Measurements from ENCODE around the gene GRIK4.

Gene GRIK4

DNA sequence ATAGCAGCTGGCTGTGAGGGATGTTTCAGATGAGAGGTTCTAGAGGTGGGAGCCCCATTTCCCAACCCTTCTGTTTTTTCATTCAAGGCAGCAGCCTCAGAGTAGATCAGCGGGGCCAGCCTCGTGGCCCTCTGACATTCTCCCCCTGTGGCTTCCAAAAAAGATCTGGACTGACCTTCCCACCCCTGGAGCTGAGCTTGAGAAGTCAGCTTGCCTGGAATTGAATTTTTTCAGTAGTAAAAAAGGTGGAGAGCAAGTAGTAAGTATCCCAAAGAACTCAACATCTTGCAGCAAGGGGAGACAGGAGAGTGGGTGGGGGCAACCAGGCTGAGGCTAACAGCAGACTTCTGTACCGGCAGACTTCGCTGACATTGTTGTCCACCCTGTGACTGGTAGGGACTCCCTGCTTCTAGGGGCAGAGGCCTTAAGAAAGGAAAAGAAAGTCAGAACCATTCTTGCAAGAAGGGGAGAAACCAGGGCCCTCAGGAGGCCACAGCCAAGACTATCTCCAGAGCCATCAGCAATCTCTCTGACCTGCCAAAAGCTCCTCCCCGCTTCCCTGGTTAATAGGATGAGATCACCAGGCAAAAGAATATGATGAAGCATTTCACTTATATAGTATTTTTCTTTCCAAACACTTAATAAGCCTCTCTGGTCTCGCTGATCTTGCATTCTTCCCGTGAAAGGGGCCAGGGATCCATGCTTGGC, 2.0 kb upstream of the GRIK4 start:
- DNase-seq, result no peak

DNA sequence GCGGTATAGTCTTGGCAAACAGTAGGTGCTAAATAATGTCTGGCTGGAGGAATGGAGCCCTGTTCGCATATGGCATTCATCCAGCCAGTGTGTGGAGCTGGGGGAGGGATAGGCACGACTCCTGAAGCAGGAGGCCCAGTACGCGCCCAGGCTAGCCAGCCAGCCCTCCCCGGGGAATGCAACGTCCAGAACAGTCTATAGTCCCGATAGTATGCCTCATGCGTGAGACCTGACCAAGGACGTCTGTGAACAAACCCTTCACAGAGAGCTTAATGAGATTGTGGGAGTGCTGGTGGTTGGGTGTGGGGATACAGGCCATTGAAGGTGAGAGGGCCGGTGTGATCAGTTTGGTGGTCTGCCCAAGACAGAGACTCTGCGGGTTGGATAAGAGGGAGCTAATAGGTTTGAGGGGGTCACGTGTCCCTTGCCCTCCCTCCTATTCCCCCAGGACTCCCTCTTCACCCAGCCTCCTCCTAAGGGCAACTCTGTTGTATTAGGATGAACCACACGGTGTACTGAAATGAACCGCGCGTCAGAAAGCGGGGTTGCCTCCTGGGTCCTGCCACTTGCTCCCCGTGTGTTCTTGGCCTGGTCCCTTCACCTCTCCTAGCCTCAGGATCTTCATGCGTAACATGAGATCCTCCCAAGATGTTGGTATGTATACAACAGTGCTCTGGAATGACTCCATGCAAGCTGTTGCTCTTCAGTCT, 987 bp upstream of the GRIK4 start:
- no peak for DNase-seq

DNA sequence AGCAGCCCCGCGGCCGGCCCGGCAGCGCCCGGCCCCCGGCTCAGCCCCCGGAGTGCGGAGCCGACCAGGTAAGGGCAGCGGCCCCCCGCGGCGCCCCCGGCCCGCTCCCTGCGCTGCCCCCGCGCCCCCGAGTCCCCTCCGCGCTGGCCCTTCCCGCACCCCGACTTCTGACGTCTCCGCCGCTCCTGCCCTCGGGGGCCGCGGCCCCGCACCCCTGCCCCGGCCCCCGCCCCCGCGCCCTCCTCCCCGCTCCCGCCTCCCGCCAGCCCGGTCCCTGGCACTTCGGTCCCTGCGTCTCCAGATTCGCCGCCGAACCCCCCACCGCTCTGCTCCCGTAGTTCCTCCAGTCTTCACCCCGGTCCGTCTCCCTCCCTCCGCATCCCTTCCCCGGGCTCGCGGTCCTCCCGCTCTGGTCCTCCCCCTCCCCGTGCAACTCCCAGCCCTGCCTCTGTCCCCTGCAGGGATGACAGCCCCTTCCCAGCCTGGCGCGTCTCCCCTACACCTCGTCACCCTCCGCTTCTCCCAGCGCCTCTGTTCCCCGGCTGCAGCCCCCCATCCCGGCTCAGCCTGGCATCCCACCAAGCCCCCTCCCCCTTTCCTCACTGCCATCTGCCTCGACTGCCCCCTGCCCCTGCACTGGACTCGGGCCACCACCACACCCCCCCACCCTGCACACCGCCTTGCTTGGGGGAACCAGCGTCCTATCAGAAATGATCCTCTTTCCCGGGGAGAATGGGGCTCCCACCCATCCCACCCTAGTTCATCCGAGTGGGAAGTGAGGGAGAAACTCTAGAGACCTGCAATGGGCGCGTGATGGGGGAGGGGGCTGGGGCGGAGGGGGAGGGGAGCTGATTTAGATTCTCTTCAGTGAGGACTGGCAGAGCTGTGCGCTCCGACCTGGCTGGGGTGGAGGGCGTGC, 531 bp downstream of the GRIK4 start:
- DNase-seq, result peak; percentile 4

DNA sequence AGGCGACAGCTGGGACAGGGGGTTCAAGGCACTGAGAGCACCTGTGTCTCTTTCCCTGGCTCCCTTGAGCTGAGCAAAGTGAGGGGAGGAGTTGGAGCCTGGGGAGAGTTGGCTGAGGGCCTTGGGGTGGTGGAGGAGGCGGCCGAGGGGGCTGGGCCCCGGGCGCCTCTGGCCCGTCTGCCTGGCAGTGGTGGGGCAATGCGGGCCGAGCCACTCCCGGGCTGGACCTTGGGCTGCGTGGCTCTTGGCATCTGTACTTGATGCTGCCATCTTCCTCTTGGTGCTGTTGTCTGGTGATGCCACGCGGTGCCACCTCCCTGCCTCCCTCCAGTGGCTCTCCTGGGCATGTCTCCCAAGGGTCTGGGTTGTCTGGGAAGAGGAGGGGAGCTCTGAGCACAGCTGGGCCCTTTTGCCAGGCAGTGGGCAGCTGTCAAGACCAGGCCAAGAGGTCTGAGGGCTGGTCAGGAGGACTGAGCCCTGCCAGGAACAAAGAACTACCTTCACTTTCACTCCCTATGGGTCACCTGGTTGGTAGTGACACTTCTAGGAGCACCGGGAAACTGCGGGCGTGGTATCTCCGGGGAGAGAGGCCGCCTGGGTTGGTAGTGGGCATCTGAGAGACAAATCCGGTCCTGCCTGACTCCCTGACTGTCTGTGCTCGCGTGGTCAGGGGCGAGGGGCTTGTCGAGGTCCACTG, 1.3 kb downstream of the GRIK4 start:
- no peak for DNase-seq

DNA sequence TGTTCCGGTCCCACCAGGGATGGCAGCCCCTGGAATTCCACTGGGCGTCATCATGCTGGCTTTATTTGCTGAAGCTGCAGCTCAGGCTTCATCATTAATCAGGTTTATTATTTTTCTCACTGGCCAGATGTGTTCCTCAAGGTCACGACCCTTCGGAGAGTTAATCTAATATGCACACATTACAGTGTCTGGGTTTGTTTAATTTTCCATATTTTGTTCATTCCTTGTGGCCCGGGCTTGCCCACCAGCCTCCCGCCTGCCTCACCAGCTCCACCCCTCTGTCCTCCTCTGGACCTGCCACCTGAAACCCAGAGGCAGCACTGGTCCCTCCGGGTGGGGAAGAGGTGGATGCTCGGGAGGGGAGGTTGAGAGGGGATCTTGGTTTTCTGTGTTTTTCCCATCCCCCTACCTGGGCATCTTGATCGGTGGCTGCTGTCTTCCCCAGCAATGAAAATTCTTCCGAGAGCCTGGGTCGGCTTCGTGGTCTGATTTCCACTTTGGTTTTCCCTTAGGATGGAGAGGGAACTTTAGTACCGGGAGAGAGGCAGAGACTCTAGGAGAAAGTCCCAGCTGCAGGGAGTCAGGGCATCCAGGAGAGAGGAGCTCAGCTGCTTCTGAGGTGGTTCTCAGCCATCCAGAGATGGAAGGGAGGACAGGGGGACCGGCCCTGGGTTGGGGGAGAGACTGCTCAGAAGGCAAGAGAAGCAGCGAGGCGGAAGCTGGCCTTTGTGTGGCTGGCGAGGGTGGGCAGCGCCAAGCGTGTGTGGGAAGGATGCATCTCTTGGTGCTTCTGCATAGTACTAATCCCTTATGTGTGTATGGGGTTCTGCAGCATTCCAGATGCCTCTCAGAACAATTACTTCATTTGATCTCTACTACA, 2.1 kb downstream of the GRIK4 start:
- DNase-seq, result no peak

DNA sequence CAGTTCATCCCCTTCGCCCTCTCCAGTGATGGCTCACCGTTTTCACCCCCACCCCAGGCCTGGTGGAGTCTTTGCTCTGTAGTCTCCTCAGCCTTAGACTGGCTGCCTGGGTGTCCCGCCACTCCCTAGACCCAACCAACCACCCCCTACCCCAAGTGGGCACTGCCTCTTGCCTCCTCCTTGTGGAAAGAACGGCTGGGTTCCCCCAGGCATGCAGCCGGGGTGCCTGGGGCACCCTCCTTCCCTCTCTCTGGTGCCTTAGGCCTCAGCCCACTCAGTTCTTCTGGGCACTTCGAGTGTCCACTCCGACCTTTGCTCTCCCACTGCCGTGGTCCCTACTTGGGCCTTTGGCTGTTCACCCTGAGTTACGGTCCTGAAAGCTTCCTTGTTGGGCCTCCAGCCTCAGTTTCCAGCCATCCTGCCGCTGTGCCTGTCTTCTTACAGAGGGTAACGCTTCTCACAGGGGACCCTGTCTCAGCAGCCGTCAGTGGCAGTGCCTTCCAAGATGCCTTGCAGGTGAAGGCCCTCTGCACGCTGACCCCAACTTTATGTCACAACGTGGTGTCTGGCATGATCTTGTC, 3.1 kb downstream of the GRIK4 start:
- DNase-seq, result no peak

DNA sequence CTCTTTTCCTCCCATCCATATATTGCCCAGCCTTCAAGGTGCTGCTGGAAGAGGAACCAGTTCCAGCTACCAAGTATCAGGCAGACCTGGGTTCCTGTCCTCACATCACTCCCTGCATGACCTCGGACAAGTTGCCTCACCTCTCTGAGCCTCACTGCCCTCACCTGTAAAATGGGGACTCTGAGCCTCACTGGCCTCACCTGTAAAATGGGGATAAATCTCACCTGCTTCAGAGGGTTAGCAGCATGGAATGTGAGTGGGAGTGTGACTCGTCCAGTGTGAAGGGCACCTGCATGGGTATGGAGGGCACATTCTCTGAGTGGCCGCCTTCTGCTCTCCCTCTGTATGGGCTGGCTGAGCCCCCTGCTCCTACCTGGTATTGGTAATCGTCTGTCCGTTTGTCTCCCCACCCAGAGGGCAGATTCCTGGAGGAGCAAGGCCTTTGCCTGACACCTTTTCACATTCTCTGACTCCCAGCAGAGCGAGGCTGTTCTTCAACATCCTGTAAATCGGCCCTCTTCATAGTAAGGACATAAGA, 3.7 kb downstream of the GRIK4 start:
- DNase-seq, result no peak

DNA sequence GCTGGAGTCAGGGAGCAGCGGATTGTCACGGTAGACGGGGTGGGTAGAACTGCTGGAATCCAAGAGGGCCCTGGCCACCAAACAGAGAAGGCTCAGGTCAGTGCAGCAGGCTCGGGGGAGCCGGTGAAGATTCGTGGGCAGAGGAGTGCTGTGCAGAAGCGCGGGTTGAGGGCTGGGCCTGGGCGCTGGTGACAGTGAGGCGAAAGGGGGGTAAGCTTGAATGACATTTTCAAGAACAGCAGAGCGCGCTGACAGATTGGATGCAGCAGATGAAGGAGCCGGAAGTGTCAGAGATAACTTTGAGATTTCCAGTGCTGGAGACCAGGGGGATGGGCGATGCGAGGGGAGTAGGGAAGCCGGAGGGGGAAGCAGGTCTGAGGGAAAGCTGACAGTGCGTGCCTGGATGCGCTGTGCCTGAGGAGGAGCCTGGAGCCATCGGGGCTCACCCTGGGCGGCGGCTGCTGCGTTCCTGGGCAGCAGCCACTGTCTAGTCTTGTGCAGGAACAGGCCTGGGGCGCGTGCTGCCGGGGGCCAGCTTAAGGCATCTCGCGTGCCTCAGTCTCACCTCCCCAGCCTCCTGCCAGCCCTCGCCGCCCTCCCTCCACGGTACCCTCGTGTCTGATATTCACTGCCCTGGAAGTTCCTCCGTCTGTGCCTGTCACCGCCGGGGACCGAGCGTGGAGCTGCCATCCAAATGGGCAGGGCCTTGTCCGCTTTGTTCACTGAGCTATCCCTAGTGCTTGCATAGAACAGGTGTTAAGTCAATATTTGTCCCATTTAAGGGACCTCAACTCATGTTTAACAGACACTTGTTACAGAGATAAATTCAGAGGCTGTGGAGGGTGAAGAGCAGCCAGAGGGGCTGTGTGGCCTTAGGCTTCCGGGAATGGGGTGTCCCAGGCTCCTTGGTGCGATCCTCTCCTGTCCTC, 5.2 kb downstream of the GRIK4 start:
- no peak for DNase-seq

DNA sequence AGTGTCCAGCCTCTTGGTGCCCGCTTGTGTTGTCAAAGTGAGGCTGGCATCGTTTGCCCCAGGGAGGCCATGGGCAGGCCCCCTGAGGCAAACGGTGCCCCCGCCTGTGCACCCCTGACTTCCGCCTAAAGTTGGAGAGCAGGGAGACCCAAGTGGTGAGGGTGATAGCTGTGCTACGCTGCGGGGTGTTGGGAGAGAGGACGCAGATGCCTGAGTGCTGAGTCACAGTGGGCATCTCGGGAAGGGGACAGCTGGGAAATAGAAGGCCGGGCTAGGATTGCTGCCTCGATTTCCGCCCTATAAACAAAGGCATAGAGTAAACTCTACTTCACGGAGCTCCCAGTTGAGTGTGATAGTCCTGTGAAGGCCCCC, 5.8 kb downstream of the GRIK4 start:
- no peak for DNase-seq

DNA sequence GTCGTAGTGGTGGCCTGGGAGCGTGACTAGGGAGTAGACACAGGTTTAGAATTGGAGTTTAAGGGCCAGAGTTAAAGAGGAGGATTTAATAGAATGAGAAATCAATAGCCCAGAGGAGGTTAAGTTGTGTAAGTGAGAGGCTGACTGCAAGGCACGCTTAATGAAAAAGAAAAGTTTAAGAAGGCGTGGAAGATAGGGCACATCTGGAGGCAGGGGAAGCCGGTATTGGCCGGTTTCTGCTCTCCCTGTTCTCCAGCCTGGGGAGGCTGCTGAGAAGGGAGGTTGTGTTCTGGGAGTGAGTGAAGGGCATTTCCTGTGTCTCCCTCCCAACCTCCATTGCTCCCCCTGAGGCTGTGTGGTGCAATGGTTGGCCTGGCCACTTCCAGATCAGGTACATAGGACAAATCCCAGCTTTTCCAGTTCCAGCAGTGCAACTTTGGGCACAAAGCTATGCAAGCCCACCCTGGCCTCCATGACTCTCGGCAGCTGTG, 6.3 kb downstream of the GRIK4 start:
- no peak for DNase-seq

DNA sequence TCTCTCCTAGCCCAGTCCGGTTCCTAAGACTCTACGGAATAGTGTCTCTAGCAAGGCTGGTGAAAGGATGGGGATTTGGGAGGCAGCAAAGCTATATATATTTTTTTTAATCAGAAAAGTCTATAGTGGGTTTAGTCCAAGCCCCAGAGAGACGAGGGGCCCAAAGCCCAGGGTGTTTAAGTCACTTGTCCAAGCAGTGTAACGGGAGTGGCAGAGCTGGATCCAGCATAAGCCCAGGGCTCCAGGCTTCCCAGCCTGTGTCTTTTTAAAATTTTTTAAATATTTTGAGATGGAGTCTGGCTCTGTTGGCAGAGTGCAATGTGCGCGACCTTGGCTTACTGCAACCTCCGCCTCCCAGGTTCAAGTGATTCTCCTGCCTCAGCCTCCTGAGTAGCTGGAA, 6.8 kb downstream of the GRIK4 start:
- DNase-seq, result no peak

DNA sequence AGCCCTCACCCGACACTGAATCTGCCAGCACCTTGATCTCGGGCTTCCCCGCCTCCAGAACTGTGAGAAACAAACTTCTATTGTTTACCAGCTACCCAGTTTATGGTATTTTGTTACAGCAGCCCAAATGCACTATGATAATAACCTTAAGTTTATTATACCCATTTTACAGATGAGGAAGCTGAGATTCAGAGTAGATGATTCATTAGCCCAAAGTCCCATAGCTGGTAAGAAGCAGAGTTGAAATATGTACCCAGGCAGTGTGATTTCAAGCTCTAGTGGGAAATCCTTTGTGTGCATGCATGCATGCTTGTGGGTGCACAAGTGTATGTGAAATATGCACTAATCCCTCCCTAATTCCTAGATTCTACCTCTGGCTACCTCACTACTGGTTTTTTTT, 7.9 kb downstream of the GRIK4 start:
- DNase-seq, result no peak

DNA sequence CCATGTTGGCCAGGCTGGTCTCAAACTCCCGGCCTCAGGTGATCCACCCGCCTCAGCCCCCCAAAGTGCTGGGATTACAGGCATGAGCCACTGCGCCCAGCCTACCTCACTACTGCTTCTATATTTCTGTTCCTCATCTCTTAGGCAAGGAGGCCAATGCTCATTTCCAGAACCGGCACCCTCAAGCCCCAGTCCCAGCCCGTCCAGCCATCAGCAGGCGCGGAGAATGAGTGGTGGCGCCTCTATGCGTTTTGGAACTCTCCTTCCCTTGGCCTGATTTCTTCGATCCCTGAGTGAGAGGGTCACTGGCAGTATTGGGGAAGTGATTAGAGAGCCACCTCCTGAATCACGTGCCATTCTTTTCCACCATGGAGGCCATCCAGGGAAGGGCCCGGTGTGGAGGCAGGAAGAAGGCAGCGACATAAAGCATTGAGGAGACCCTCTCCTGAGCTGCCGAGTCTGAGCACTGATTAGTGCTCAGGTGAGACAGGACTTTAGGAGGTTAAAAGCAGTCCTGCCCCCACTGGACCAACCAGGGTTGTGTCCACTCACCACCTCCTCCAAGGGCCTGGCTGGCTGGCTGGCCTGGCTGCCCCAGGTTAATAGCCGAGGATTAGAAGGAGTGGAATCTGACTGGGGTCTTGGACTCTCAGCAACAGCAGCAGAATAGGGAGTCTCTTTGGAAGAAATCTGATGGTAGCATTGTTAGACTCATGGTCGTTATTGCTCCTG, 8.7 kb downstream of the GRIK4 start:
- no peak for DNase-seq

DNA sequence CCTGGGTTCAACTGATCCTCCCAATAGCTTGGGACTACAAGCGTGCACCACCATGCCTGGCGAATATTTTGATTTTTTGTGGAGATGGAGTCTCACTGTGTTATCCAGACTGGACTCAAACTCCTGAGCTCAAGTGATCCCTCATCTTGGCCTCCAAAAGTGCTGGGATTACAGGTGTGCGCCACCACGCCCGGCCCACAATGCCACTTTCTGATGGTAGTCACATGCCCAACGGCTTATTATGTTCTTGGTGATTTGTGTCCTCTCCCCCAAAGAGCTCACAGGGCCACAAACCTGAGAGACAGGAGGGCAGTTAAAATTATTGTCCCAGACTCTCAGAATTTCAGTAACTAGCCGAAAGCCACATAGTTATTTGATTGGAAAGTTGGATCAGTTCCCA, 9.6 kb downstream of the GRIK4 start:
- no peak for DNase-seq

DNA sequence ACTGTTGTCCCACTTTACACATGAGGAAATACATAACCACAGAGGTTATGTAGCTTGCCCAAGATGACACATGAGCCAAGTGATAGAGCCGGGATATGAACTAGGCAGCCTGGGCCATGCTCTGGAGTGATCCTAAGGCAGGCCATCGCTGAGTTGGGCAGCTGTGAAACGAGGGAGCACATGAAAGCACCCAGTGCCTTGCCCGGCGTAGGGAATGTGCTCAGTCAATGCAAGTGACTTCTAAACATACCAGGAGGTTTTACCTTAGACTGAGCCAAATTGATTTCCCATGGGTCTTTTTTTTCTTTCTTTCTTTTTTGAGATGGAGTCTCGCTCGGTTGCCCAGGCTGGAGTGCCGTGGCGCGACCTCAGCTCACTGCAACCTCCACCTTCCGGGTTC, 10.5 kb downstream of the GRIK4 start:
- DNase-seq, result no peak

DNA sequence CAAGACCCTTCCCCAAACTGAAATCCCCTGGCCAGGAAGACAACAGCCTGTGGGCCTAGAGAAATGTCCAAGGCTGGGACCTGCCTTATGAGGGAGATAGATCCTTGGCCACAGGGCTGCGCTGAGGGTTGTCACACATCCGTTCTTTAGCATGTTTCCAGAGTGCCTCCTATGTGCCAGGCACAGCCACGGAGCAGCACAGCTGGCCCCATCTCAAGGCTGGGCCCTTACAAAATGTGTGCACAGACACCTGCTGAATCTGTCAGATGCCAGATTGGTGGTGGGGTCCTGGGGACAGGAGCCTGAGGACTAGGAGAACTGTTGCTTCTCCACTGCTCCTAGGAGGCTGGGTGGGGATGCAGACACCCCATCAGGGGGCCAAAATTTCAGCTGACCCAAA, 11.2 kb downstream of the GRIK4 start:
- no peak for DNase-seq

DNA sequence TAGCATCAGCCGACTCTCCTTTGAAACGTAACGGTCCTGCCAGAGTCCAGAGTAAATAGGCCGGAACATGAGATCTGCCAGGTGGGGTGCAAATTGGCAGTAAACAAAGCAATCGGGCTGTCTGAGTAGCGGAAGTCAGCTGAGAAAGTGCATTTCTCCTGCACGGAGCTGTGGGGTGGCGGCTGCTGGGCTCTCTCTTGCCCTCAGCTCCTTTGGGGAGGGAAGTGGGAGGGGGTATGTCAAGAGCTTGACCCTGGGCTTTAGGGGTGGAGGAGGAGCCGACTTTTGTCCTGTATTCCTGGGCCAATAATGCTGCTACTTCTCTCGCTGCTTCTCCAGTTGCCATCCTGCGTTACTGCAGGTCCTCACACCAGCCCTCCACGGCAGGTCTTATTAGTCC, 11.6 kb downstream of the GRIK4 start:
- DNase-seq, result no peak

DNA sequence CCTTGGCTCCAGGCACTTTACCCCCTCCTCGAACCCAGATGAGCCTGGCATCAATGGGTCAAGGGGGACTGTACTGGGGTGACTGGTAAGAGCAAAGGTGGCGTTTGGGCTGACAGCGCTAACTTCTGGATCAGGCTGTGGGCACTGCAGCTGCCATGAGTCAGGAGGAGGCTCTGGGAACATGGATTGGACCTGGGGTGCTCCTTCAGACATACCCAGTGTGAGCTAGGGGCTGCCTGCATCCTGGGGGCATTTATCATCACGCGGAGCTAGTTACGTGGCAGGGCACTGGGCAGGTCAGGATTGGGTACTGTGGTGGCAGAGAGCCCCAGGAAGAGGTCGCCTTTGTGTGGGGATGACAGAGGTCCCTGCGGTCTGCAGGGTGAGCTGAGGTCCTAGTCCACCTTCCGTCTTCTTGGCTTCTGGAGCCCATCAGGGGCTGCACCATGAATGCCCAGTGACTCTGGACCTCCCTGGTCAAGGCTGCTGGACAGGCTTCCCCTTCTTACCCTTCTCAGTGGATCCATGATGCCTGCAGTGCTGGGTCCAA, 13.1 kb downstream of the GRIK4 start:
- DNase-seq, result no peak
